Measurements from ENCODE around the gene BST2. TPM values are rescaled to one million over a fixed set of nuclear protein-coding genes. Genes with fewer than 3 reads are reported as not detected.

The BST2 gene
- total RNA-seq, 1 experiment from 2014 or later, result 24.8 TPM

- TF ChIP-seq CTCF (IDR thresholded peaks at IDR 0.05; ENCODE audit: unreplicated experiment), result no peak
- POLR2A ChIA-PET, result interaction anchor here (0.7 to 1.9 kb wide), 16 partner anchors 10 to 152 kb away, joined by 3 to 15 read pairs (median 6); partner anchors contain the start of genes ANO8, BABAM1, BST2 and MRPL34
- CTCF ChIA-PET, result interaction anchor here (0.6 to 1.2 kb wide), 6 partner anchors 21 to 506 kb away, joined by 3 to 8 read pairs (median 4); no protein-coding TSS in a partner anchor
- DNase-seq (ENCODE audit: unreplicated experiment), result peak; percentile 98
- BruUV-seq (replicated peaks), result no TSS peak
- Mint-ChIP-seq H3K4me1 (ENCODE audit: insufficient read depth, unreplicated experiment) (peaks cover 16% of the 10 kb centered on the region), H3K36me3 (ENCODE audit: insufficient read depth, unreplicated experiment) (peaks cover 19% of the 10 kb centered on the region), H3K27me3 (ENCODE audit: insufficient read depth, unreplicated experiment) (no peaks in the 10 kb centered on the region), H3K27ac (ENCODE audit: low read depth, unreplicated experiment) (peak within 1 kb of the TSS; percentile 95), H3K4me3 (ENCODE audit: unreplicated experiment) (peak within 1 kb of the TSS; percentile 88), H3K9me3 (ENCODE audit: unreplicated experiment) (no peaks in the 10 kb centered on the region)
- intact Hi-C loops (cut with micrococcal nuclease), result loop anchor here (1.0 kb wide), 1 partner anchor 30 kb away; no protein-coding TSS in a partner anchor
Observed at GRCh38 chr19:17419621-17420474, 14.4 kb upstream of the BST2 start, which contains the start of gene MVB12A. Gene MVB12A, plus strand, starts transcription at chr19:17420047. Its CDS starts 89 bp downstream, at chr19:17420136.

GRCh38 chr19:17419154-17419620 is 13.8 kb upstream of the BST2 start:
- Mint-ChIP-seq H3K4me1 (ENCODE audit: insufficient read depth, unreplicated experiment) (peaks cover 16% of the 10 kb centered on the region), H3K4me3 (ENCODE audit: unreplicated experiment) (peak overlapping the region; percentile 88), H3K36me3 (ENCODE audit: insufficient read depth, unreplicated experiment) (peaks cover 21% of the 10 kb centered on the region), H3K9me3 (ENCODE audit: unreplicated experiment) (no peaks in the 10 kb centered on the region), H3K27ac (ENCODE audit: low read depth, unreplicated experiment) (peak overlapping the region; percentile 95), H3K27me3 (ENCODE audit: insufficient read depth, unreplicated experiment) (no peaks in the 10 kb centered on the region)
- ChIA-PET POLR2A (interaction anchor here (0.7 to 1.9 kb wide), 15 partner anchors 9 to 151 kb away, joined by 3 to 15 read pairs (median 5); partner anchors contain the start of genes ANO8, BABAM1, BST2 and MRPL34), CTCF (interaction anchor here (0.9 to 1.2 kb wide), 3 partner anchors 28 to 347 kb away, joined by 3 to 5 read pairs (median 4); no protein-coding TSS in a partner anchor)
- intact Hi-C loops (cut with micrococcal nuclease), result loop anchor here (1.0 kb wide), 1 partner anchor 31 kb away; no protein-coding TSS in a partner anchor
- BruUV-seq (replicated peaks), result TSS peak; percentile 97
- DNase-seq (ENCODE audit: unreplicated experiment), result no peak
- no peak for TF ChIP-seq CTCF (IDR thresholded peaks at IDR 0.05; ENCODE audit: unreplicated experiment)

GRCh38 chr19:17418710-17419109 is 13.3 kb upstream of the BST2 start:
- no peaks in the 10 kb centered on the region for H3K27me3 Mint-ChIP-seq (ENCODE audit: insufficient read depth, unreplicated experiment)
- H3K4me1 Mint-ChIP-seq (ENCODE audit: insufficient read depth, unreplicated experiment), result peaks cover 16% of the 10 kb centered on the region
- CTCF ChIA-PET, result interaction anchor here (0.9 to 1.2 kb wide), 2 partner anchors 48 to 348 kb away, joined by 4 to 5 read pairs; no protein-coding TSS in a partner anchor
- intact Hi-C loops (cut with micrococcal nuclease), result loop anchor here (1.0 kb wide), 1 partner anchor 32 kb away; no protein-coding TSS in a partner anchor
- H3K36me3 Mint-ChIP-seq (ENCODE audit: insufficient read depth, unreplicated experiment), result peaks cover 21% of the 10 kb centered on the region
- DNase-seq (ENCODE audit: unreplicated experiment), result no peak
- H3K4me3 Mint-ChIP-seq (ENCODE audit: unreplicated experiment), result peak overlapping the region; percentile 88
- no peaks in the 10 kb centered on the region for H3K9me3 Mint-ChIP-seq (ENCODE audit: unreplicated experiment)
- POLR2A ChIA-PET, result interaction anchor here (1.1 to 1.9 kb wide), 7 partner anchors 11 to 113 kb away, joined by 3 to 15 read pairs (median 8); partner anchors contain the start of genes ANO8, DDA1, MRPL34 and PGLS
- no peak for TF ChIP-seq CTCF (IDR thresholded peaks at IDR 0.05; ENCODE audit: unreplicated experiment)
- peak overlapping the region; percentile 95 for H3K27ac Mint-ChIP-seq (ENCODE audit: low read depth, unreplicated experiment)
- no TSS peak for BruUV-seq (replicated peaks)

- H3K9me3 Mint-ChIP-seq (ENCODE audit: unreplicated experiment), result no peaks in the 10 kb centered on the region
- ChIA-PET CTCF (interaction anchor here (1.2 kb wide), 1 partner anchor 66 kb away, joined by 4 read pairs; no protein-coding TSS in a partner anchor), POLR2A (interaction anchor here (1.2 kb wide), 1 partner anchor 444 kb away, joined by 3 read pairs; no protein-coding TSS in a partner anchor)
- no TSS peak for BruUV-seq (replicated peaks)
- H3K4me1 Mint-ChIP-seq (ENCODE audit: insufficient read depth, unreplicated experiment), result peaks cover 10% of the 10 kb centered on the region
- no peak overlapping the region for H3K4me3 Mint-ChIP-seq (ENCODE audit: unreplicated experiment)
- DNase-seq (ENCODE audit: unreplicated experiment), result no peak
- H3K27me3 Mint-ChIP-seq (ENCODE audit: insufficient read depth, unreplicated experiment), result no peaks in the 10 kb centered on the region
- no peak for TF ChIP-seq CTCF (IDR thresholded peaks at IDR 0.05; ENCODE audit: unreplicated experiment)
- H3K27ac Mint-ChIP-seq (ENCODE audit: low read depth, unreplicated experiment), result no peak overlapping the region
- peaks cover 33% of the 10 kb centered on the region for H3K36me3 Mint-ChIP-seq (ENCODE audit: insufficient read depth, unreplicated experiment)
- intact Hi-C loops (cut with micrococcal nuclease), result no loop called here
Observed at GRCh38 chr19:17415121-17415520, 9.7 kb upstream of the BST2 start.

All from MCF 10A (cell line).